DMS53 treated with DMSO at 0.1 percent for 48 hours (cell line): ENCODE data around the gene SND1.

ENCODE experiments used
- DNase-seq: peaks from one replicate; lab custom pipeline; 2025; ENCODE audit not compliant: unreplicated experiment; lab: John Stamatoyannopoulos, UW

Gene SND1

DNA sequence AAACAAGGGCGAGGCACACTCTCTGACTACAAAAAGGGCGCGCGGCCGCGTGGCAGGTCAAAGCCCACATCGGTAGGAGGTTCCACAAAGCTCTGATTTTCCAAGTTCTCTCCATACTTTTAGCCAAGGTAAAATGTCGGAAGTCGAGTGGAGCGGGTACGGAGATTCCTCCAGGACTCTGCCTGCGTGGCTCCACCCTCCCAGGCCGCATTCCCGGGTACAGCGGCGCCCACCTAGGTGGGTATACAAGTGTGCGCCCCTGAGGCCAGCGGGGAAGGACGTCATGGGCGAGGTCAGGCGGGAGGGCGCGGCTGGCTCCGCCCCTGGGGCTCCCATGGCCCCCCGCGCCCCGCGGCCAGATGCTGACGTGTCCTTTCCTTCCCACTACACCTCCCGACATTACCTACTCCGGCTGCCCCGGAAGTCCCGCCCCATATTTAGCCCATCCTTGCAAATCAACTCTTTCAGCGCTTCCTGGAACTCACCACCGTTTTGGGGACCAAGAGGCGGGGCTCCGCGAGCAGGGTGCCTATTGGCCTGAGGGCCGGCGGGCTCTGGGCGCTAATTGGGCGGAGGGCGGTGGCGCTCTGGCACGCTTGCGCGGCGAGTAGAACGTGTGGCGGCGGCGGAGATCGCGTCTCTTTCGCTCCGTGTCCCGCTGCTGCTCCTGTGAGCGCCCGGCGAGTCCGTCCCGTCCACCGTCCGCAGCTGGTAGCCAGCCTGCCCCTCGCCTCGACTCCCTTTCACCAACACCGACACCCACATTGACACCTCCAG is at the start of gene SND1:
SND1 (plus strand) TSS at position 639 of the 777 bp plus-strand sequence. CDS start 180 bp downstream, outside the sequence.
- DNase-seq = peak; percentile 100

DNA sequence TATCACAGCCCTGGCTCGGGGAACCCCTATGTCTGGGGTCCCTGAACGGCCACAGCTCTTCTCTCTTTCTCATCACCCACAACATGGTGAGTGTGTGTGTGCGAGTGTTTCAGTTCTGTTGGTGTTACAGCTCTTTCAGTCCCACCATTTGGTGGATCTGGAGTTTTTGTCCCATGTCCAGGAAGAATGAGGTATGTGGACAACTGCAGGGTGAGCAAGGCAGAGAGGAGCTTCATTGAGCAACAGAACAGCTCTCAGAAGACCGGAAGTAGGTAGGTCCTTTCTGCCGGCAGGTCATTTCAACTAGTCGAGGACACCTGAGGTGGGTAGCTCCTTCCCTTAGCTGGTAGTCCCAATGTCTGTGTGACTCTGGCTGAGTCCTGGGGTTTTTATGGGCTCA is 43.5 kb upstream of the SND1 start:
- DNase-seq = no peak

DNA sequence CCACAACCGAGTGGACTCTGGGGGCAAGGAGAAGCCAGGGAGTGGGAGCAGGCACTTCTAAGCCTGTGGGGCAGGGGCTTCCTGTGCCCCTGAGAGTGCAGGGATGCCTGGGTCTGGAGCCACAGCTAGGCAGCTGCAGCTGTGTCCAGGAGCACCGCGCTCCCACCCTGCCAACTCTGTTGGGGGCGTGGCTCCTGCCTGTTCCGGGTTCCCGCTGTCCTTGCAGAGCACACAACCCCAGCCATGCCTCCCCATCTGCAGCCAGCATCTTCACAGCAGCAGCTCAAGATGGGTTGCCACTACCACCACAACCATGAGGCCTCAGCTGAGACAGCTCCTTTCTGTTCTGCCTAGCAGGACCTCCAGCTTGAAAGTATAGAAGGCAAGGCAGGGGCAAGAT is 42.7 kb upstream of the SND1 start:
- no peak for DNase-seq

DNA sequence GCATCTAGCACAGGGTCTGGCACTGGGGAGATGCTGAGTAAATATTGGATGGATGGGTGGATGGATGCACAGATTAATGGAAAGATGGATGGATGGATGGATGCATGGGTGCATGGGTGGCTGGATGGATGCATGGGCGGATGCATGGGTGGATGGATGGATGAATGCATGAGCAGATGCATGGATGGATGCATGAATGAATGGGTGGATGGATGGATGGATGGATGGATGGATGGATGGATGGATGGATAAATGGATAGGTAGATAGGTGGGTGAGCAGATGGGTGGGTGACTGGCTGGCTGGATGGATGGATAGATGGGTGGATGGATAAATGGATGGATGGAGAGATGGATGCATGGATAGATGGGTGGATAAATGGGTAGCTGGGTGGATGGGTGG is 39.7 kb upstream of the SND1 start:
- no peak for DNase-seq

DNA sequence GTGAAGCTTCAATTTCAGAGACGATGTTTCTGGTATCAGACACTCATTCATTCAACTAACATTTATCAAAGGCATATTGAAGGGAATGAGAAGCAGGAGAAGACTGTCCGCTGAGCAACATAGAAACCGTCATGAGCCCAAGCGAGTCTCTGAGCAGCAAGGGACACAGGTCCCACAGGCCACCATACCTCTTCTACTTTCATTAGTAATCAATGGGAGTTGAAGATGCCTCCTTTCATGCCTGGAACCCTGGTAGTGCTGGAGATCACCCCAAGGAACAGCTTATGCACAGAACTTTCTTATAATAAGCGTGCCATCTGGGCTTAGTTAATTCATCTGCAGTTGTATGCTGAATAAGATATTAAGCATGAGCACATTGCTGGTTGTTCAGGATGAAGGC is 35.3 kb upstream of the SND1 start:
- DNase-seq = no peak

DNA sequence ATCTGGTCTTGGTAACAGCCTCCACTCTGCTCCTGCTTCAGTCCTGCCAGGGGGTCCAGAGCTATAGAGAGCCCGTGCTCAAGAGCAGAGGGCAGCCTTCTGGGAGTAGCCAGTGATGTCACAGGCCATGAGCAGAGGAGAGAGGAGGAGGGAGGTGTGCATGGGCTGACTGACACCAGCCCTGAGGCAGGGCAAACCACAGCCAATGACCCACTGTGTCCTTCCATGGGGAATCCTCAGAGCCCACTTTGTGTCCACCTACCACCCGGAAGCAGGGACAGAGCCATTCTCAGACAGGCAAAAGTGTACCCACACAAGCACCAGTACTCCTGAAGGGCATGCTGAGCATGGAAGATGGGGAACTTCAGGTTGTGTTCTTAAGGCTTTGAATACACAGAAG is 34.0 kb upstream of the SND1 start, which contains the start of gene PAX4:
PAX4 (minus strand) TSS at position 101 of the 400 bp plus-strand sequence. CDS start 2,214 bp downstream, outside the sequence.
- DNase-seq = no peak

DNA sequence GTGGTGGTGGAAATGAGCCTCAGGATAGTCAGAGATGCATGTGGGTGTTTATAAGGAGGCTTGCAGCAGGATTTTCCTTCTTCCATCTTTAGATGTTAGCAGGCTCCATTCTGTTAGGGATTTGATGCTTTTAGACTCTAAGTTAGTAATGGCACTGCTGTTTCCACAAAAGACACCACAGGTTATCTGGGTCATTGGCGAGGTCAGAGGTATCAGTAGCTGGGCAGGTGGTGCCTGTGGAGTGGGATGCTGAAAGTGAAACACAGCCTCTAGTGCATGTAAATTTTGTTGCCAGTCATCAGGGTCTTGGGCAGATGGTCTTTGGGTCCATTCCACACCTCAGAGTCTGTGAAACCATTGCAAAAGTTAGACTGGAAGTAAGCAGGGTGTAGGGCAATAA is 33.2 kb upstream of the SND1 start:
- DNase-seq = no peak

DNA sequence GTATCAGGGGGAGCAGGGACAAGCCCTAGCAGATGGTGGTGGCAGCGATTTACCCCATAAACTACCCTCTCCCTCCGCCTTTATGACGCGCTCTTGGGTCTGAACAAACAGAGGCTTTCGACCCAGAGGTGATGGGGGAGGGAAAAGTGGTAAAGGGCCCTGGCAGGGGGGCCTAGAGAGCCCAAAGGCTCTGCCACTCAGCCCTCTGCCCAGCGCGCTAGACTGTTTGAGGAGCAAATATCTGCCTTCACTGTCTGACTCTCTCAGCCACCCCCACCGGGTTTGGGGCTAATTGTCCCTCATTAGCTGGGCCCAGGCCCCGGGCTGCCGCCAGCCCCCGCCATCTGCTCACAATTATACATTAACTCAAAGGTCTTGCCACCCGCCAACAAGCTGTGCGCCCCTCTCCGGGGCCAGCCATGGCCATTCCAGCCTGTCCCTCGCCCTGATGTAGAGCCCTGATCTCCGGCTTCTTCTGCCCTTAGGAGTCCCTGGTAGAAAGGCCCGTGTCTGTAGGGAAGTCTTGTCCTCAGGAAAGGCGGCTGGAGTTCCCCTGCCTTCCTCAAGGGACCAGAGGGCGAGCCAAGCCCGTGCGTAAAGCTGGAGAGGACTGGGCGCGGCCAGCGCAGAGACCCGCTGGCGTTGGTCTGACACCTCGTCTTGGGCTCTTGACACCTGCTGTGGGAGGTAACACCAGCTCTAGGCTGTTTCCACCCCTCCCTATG is 32.2 kb upstream of the SND1 start:
- DNase-seq = no peak

DNA sequence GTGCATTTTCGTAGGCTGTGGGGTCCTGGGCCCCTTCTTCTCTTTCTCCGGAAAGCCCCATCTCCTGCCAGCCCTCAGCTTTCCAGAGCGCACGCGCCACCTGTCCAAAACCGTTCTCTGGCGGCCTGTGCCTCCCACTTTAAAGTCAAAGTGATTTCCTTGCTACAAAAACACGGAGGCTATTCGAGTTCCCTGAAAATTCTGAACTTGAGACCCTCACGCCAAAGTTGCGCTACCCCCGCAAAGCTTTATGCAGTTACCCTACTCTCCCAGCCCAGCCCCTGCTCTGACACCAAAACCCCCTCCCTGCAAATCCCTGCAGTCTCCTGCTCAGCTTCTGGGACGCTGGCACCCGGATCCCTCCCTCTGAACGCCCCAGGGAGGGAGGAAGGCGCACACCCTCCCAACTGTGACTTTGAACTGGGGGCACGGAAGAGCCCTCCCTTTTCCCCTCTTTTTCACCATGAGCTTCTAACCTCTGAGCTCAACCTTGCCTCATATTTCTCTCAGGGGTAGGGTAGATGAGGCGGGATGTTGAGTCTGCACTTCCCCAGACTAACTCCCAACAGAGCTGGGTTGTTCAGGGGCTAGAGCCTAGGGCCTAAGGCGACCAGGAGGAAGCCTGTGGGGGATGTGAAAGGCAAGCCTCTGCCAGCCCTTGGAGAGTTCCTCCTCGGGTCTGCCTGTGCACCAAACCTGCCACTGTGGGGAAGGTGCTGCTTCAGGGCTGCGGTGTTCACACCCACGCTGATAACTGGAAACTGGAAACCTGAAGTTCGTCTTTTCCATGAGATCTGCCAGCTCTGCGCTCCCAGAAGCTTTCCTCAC is 31.4 kb upstream of the SND1 start:
- no peak for DNase-seq

DNA sequence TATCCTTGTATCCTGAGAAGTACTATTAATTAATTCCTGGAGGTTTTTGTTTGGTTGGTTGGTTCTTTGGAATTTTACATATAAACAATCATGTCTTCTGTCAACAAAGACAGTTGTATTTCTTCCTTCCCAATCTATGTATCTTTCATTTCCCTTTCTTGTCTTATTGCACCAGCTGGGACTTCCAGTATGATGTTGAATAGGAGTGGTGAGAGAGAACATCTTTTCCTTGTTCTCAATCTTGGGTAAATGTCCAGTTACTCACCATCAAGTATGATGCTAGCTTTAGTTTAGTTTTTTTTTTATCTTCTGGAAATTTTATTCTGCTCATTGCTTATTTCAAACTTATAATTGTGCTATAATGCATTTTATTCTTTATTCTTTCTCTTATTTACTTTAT is 26.7 kb upstream of the SND1 start:
- DNase-seq = no peak

DNA sequence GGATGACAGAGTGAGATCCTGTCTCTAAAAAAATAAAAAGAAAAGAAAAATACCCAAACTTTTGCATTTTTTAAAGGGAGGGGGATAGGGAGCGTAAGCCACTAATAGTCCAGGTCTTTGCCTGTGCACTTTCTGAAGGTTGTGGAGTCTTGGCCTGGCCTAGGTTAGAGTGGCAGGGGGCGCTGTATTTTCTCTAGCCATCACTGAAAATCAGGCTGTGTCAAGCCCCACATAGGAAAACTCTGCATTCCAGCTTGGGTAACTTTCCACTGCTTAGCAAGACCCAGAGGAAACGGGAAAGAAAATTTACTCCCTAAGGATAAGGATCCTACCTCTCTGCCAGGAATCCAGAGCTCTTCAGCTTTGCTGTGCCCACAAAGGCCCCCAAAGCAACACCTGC is 23.5 kb upstream of the SND1 start:
- DNase-seq = no peak

DNA sequence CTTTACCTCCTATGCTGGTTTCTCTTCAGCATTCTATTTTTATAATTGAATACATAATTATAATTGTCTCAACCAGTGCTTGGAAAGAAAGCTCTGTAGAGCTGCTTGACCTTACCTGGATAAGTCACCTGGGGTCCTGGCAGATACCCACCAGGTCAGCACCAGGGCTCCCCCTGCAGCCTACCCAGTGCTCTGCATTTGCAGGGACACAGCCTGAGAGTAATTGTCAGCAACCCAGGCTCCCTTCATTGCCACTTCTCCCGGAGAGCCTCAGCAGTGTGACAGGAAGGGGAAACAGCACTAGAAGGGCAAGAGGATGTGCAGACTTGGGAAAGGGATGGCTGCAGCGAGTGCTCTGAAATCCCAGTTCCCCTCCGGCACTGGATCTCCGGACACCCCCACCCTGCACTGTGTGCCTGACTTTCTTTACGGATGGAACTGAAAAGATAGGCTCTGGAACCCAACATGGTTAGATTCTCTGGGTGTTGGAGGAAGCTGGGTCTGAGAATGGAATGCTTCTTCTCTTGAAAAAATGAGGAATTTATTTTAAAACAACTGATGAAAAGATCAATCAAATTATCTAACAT is 22.6 kb upstream of the SND1 start:
- DNase-seq = peak; percentile 67

DNA sequence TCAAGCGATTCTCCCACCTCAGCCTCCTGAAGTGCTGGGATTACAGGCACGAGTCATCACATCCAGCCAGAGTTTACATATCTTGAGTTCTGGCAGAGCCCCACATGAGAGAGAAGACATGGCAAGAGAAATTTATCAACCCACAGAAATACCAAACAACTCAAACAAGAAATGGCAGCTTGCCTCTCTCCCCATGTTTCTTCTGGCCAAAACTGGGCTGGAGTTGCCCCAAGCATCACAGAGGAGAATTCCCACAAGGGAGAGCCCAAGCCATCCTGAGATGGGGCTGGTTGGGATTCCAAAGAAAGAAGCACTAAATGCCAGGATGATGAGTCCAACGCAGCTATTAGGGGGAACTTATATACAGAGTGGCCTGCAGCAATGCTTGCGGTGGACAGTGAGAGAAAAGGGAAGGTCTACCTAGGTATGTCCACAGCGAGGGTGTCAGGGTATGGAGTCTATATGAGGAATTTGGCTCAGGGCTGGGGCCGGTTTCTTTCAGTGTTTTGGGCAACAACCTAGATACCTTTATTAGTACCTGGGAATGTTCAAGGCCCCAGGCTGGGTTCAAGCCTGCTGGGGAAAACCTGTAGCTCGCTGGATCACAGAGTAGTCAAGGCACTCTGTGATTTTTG is 19.6 kb upstream of the SND1 start:
- DNase-seq = no peak

DNA sequence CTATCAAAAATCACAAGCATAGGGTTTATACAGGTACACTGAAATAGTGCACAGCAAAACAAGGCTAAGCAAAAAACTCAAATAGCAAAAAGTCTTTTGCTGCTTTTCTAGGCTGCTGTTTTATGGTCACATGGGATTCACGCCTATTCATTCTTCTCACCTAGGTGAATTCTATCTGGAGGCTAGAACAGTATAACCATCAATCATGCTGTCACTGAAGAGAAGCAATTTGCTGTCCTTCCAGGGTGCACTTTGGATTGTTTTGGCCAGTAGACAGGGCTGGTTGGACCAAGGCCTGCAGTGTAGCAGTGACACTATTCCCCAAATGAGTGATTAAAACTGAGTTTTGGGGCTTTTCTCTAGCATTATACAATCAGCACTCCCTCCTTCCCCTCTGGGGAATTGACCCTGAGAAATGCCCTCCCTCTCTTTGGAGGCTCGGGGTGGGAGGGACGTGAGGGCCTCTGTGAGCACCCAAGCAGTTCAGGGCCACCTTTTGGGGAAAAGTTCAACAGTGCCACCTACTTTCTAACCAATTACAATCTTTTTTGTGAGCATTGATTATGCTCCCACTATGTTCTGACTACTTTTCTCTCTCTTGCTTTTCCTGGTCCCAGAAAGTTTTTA is 16.2 kb upstream of the SND1 start:
- DNase-seq = no peak

DNA sequence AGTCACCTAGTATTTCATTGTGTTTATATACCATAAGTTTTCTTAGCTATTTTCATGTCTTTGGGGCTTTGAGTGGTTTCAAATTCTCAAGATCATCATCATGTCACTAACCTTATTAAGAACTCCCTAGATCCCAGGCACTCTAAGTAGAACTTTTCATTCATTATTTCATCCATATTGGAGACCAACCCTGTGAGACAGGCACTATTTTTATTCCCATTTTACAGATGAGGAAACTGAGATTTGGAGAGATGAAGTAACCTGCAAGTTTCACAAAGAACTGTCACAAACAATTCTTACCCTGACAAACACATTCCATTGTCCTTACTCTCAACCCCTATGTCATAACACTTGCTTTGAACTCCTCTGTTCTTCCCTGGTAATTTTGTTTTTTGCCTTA is 13.8 kb upstream of the SND1 start:
- no peak for DNase-seq

DNA sequence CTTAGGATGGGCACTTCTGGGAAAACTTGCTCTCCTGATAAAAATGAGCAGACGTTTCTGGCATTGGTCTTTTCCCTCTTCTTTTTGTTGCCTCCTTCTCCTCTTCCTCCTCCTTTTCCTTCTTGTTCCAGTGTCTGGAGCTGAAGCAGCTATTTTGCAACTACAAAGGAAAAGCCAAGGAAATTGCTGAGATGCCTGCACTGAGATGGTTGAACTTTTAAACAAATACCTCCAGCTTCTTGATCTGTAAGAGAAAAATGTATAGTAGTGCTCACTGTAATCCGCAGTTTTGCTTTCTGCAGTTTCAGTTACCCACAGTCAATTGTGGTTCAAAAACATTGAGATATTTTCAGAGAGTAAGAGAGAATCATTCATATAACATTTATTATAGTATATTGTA is 7.5 kb upstream of the SND1 start:
- DNase-seq = no peak

DNA sequence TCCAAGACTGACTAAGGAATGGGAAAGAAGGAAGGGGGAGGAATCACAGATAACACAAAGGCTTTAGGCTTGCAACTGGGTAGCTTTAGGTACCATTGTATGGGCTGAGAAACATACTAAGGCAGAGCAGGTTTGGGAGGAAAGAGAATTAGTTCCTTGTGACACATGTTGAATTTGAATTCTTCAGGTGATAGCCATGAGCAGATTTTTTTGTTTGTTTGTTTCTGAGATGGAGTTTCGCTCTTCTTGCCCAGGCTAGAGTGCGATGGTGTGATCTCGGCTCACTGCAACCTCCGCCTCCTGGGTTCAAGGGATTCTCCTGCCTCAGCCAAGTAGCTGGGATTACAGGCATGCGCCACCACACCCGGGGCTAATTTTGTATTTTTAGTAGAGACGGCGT is 4.4 kb upstream of the SND1 start:
- DNase-seq = no peak

DNA sequence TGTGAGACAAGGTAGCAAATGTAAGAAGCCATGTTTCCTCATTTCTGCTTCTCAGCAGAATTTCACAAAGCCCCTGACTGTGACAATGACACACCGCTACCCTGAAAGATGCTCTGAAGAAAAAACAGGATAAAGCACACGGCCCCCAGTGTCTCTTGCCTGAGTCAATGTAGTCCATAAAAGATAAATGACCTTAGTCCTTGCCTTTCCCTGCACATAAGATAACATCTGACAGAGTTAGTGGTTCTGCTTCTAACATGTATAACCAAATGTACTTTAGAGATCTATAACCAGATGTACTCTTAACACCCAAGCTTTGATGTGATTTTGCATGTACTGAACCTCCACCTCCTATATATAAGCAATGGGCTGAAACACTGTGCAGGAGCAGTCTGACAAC is 3.0 kb upstream of the SND1 start:
- no peak for DNase-seq

DNA sequence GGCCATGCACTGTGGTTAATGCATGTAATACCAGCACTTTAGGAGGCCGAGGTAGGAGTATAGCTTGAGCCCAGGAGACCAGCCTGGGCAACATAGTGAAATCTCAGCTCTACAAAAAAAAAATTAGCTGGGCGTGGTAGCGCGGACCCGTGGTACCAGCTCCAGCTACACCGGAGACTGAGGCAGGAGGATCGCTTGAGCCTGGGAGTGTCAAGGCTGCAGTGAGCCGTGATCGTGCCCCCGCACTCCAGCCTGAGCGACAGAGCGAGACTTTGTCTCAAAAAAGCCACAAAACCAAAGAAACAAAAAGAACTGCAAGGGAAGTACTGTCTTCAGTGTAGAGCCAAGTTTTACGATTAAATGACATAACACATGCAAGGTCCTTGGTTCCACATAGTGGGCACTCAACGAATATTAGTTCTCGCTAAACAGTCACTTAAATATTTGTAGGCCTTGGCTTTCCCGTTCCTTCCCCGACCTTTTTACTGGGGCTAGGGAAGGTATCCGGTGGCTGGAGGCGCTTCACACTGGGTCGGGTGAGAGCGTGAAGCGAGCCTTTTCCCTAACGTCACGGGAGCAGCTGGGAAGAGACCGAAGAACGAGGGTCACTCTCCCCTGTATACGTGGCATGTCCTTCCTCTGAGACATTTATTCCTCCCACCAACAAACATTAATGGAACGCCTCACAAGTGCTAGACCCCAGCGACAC is 993 bp upstream of the SND1 start:
- DNase-seq = peak; percentile 89
